Right lung (tissue), 5 donors: ENCODE measurements around the gene ZNF586. TPM values are rescaled to one million over a fixed set of nuclear protein-coding genes. Genes with fewer than 3 reads are reported as not detected.
"Not testable (repeated sequence)": the region's sequence is repeated elsewhere in the genome, so short reads cannot be mapped to it uniquely, and the experiment has no call there.

Experiments
- DNase-seq, 2 donors: peaks; one replicate each; pipeline ENCODE4 v3.0.0-alpha.2; 2013
- polyA plus RNA-seq, 5 donors: library from polyadenylated mRNA; unstranded; fragments of 120-200 nt; gene quantifications; one replicate each; pipeline versions ENCODE4 v1.2.1 to v1.2.3, GENCODE V29; 2013; ENCODE audit warnings: inconsistent platforms in 1 of 5, low replicate concordance in 1 of 5; ENCODE audit not compliant: insufficient read length in 5 of 5, insufficient read depth in 1 of 5

ZNF586 gene
- polyA plus RNA-seq, 5 donors = 21.5 to 33.9 (median 29.1) TPM

DNA sequence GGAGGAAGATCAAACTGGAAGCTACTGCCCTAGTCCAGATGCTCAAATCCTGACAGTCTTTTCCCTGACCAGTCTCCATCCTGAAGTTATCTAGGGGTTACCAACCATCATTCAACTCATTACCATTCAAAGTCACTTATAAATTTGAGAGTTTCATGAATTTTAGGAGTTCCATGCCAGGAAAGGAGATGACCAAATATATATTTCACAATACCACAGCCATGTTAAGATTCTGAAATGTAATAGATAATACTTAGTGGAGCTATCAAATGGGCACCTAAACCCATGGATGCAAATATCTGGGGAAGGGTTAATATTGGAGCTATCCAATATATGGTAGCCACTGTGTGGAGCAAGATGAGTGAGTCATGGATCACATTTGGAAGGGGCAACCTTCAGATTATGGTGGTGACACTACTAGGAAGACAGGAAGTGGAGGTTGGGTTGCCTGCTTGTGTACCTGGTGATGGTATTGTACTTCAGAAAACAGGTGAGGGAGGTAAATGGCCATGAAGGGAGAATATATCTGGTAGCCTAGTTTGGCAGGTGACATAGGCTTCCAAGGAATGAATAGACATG, 18.7 kb downstream of the ZNF586 start:
- no peak for DNase-seq

DNA sequence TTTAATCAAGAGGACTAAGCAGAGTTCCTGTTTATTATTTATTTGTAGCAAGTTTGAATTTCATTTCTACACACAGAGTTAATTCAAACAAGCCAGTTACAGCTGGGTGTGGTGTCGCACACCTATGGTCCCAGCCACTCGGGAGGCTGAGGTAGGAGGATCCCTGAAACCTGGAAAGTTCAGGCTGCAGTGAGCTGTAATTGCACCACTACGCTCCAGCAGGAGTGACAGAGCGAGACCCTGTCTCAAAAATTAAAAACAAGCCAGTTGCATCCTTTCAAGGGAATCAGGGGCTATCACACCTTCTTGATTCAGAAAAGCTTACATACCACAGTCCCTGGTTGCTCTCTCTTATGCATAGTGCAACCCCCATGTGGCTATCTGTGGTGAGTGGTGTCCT, 19.8 kb downstream of the ZNF586 start:
- DNase-seq = no peak

DNA sequence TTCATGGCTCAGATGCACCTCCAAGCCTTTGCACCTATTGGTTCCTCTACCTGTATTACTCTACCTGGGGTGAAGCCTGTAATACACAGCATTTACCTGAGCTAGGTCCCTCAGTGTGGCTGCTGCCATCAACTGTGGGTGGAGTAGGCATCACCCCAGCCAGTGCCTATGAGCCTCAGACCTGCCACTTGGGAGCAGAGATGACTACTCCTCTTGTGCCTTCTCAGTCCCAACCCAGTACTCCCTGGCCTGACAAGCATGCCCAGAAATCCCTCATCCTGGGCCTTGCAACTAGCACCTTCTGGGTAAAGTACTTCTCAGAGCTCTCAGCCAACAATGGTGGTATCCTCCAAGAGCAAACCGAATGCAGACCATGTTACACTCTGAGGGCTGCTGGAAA, 27.1 kb downstream of the ZNF586 start:
- not testable (repeated sequence) for DNase-seq

DNA sequence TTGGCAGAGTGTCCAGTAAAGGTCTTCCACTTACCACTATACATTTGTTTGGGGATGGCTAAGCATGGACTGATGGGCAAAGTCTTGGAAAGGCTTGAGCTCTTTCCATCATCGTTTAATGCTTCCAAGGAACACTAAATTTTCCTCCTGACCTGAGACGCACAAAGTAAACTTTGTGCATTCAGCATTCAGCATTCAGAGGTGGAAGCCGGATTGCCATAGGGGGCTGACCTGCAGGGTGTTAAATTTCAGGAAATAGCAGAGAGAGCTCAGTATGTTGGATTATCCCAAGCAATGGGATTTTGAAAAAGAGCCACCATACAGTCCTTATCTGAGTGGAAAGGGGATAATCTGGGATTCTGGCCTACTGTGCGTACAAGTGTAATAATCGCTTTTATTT, 31.2 kb downstream of the ZNF586 start:
- no peak for DNase-seq

DNA sequence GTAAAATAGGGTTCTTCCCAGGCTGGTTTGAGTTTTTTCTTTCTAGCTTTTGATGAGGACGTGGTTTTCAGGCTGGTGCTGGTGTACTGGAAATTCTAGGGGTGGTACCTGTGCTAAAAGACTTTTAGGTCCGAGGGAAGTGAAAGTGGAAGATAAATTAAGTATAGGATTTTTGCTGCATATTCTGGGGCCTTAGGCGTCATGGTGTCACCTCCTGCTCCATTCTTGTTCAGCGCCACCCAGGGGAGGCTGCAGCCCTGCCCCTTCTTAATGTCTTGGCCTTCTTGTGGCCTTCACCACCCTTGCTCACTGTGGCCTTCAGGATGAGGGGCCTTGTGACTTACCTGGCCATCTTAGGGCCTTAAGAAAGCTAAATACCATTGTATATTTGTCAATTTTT, 32.8 kb downstream of the ZNF586 start:
- no peak for DNase-seq

DNA sequence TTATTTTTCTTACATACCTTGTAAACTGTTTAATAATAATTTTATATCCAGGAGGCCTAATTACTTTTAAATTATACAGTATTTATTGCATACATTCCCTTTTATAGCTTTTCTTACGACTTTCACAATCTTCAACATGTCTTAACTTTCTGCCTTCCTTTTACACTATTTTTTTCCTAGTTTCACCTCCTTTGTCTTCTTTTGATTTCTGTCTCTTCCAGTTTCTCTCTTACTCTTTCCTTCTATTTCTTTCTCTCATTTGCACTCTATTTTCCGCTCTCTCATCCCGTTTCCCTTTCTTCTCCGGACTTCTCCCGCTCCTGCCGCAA, 33.8 kb downstream of the ZNF586 start:
- no peak for DNase-seq

DNA sequence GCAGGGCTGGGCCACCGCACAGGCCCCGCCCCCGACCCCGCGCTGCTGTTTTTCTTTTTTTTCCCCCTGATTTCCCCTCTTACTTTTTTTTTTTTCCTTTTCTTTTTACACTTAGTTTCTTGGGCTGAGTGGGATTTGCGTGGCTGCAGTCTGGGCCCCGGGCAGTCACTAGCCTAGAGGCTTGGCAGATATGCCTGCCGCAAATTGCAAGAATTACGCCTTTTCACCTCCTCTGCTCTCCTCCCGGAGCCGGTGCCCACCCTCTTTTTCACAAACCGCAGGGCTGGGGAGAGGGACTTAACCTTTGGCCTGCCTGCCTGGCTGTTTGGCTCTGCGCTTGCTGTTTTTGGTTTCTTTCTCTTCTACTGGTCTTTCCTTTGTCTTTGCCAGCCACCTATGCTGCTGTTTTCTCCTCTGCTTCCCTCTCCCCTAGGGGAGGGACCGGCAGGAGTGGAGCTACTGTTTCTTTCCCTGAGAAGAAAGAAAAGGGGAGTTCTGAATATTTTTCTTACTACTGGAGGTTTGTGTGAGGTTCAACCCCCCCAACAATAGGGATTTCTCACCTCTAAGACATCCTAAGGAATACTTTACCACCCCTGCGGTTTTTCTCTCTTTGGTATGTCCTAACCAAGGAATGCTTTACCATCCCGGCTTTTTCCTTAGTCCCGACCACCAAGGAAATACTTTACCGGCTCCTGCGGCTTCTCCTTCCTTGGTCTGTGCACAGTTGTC, 34.3 kb downstream of the ZNF586 start:
- peak; percentile 46 to 56 for DNase-seq

DNA sequence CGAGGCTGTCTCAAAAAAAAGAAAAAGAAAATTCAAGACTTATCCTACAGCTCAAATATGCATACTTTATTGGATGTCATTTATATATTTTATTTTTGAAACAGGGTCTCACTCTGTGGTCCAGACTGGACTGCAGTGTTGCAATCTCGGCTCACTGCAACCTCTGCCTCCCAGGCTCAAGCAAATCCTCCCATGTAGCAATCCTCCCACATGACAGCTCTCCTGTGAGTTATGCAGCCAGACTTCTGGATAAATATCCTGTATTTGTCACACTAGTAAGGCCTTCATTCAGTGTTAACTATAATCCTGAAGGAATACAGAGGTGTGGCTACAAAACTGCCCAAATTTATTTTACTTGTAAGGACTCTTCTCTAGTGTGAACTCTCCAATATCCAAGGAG, 38.1 kb downstream of the ZNF586 start:
- no peak for DNase-seq

DNA sequence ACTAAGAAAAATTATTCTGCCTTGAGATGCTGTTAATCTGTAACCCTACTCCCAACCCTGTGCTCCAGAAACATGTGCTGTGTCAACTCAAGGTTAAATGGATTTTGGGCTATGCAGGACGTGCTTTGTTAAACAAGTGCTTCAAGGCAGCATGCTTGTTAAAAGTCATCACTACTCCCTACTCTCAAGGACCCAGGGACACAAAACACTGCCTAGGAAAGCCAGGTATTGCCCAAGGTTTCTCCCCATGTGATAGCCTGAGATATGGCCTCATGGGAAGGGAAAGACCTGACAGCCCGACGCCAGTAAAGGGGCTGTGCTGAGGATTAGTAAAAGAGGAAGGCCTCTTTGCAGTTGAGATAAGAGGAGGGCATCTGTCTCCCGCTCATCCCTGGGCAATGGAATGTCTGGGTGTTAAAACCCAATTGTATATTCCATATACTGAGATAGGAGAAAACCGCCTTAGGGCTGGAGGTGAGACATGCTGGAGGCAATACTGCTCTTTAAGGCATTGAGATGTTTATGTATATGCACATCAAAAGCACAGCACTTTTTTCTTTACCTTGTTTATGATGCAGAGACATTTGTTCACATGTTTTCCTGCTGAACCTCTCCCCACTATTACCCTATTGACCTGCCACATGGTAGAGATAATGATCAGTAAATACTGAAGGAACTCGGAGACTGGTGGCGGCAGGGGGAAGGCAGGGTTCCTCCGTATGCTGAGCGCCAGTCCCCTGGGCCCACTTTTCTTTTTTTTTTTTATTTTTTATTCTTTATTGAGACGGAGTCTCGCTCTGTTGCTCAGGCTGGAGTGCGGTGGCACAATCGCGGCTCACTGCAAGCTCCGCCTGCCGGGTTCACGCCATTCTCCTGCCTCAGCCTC, 41.2 kb downstream of the ZNF586 start:
- DNase-seq = peak in 1 of 2 donors; percentile 43

DNA sequence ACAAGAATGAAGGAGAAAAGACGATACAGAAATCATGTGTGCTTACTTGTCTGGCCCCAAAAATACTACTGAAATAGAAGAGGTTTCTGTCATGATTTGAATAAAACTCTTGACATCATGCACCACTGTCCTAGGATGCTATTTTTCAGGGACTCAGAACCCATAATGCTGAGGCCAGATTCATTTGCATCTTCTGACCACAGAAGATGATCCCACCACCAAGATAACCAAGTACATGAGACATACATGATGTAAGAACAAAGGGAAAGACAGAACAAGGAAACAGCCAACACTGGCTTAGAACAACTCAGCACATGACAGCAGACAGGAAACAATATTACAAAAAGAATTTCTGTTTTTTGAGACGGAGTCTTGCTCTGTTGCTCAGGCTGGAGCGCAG, 42.8 kb downstream of the ZNF586 start:
- no peak for DNase-seq

DNA sequence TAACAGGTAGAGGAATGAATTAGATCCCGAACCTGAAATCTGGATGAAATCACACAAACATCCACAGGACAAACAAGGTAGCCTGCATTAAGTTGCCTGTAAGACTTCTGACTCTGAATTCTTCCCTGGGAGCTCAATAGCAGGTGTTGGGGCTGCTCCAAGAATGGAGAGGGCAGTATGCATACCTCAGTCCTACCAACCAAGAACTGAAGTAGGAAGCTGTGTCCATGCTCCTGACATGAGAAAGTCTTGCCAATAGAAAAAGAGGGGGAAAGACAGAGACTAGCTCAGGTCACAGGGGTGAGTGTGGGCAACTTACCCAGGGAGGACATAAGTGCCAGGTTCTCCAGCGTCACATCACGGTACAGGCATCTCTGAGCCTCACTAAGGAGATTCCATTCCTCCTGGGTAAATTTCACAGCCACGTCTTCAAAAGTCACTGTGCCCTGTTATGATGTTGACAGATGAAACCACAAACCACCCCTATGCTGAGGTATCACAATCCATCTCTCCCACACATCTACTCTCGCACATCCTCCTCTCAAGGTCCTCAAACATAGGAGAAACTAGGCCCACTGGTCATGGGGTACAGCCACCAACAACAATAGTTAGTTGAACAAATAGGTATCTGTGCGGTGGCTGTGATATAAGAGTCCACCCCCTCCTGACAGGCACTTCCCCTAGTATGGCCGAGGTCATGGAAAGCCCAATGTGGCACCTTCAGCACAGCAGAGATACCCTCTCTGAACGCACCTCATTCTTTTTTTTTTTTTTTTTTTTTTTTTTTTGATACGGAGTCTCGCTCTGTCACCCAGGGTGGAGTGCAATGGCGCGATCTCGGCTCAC, 43.7 kb downstream of the ZNF586 start:
- DNase-seq = not testable (repeated sequence)

DNA sequence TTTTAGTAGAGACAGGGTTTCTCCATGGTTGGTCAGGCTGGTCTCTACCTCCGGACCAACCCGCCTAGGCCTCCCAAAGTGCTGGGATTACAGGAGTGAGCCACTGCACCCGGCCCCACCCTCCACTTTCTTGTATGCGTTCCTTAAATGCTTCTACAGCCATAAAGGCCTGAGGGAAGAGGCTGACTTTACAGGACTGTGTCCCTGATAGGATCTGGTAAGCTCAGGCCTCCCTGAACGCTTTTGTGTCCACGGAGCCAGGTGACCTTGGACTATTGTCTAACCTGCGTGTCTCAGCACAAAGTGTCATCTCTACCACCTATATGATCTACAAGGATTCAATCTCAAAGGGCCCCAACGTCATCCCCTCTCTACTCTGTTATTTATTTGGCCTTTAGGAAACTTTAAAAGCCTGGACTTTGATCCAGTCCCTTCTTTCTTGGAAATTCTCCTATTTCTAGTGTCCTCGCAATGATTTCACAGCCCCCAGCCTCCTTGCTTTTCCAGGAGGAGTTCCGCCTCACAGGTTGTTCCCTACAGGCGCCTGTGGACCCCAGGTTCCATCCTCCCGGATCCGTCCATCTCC, 44.5 kb downstream of the ZNF586 start:
- DNase-seq = no peak

DNA sequence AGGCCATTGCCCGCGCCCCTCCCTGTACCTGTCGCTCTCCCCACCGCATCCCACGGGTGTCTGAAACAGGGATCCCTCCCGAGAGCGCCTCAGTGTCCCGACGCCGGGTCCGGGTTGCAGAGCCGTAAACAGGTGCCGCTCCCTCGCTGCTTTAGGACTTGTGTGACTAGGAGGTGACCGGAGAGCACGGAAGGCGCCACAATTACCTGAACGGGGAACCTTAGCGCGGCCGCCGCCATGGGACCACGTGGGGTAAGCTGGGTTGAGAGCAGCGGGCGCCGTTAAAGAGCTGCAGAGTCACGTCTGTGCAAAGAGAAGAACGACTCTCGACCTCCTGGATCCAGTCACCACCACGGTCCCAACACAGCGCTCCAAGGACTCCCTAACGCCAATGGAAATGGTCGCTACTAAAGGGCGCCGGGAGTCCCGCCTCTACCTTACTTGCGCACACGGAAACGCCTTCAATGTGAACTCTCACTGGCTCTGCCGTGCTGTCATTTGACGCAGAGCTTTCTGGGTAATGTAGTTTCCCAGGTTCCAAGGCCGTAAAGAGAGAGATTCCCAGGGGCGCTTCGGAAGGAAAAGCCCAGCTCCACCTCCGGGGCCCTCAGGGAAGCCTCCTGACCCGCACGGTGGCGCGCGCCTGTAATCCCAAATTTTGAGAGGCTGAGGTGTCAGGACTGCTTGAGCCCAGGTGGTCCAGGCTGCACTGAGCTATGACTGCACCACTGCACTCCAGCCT, 45.2 kb downstream of the ZNF586 start, which contains the start of gene ZNF552:
Gene ZNF552, minus strand, starts transcription at position 409 of the 742 bp plus-strand sequence. Its CDS starts 170 bp downstream, at position 239.
- peak; percentile 86 for DNase-seq

DNA sequence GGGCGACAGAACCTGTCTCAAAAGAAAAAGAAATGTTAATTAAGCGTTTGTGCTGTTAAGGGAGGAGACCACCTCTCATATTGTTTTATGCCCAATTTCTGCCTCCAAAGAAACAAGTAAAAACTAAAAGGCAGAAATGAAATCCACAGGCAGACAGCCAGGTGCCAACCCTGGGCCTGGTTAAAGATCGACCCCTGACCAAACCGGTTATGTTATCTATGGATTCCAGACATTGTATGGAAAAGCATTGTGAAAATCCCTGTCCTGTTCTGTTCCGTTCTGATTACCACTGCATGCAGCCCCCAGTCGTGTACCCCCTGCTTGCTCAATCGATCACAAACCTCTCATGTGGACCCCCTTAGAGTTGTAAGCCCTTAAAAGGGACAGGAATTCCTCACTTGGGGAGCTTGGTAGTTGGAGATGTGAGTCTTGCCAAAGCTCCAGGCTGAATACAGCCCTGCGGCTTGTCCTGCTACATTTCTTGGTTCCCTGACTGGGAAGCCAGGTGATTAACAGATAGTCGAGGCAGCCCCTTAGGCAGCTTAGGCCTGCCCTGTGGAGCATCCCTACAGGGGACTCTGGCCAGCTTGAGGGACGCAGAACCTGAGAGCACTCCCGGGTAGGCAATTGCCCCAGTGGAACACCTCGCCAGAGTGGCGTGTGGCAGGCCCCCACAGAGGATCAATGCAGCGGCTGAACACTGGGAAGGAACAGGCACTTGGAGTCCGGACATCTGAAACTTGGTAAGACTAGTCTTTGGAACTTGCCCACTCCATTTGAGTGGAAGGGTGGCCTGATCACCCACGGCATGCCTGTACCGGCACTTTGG, 46.0 kb downstream of the ZNF586 start:
- DNase-seq = no peak

DNA sequence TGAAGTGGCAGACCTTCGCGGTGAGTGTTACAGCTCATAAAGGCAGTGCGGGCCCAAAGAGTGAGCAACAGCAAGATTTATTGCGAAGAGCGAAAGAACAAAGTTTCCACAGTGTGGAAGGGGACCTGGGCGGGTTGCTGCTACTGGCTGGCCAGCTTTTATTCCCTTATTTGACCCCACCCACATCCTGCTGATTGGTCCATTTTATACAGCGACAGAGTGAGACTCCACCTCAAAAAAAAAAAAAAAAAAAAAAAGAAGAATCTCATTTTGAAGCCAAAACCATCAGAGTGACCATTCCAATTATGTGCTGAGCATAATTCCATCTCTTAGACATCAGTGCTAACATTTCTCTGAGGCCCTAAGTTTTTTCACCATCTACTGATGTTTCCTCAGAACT, 47.2 kb downstream of the ZNF586 start:
- DNase-seq = no peak

DNA sequence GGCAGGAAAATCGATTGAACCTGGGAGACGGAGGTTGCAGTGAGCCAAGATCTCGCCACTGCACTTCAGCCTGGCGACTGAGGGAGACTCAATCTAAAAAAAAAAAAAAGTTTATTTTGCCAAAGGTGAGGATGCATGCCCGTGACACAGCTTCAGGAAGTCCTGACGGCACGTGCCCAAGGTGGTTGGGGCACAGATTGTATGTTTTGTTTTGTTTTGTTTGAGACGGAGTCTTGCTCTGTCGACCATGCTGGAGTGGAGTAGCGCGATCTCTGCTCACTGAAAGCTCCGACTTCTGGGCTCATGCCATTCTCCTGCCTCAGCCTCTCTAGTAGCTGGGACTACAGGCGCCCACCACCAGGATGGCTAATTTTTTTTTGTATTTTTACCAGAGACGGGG, 48.5 kb downstream of the ZNF586 start:
- DNase-seq = no peak

DNA sequence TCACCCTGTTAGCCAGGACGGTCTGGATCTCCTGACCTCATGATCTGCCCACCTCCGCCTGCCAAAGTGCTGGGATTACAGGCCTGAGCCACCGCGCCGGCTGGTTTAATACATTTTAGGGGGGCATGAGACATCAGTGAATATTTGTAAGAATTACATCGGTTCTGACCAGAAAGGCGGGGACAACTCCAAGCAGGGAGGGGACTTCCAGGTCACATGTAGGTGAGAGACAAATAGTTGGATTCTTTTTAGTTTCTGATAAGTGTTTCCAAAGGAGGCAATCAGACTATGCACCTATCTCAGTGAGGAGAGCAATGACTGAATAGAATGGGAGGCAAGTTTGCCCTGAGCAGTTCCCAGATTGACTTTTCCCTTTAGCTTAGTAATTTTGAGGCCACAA, 48.9 kb downstream of the ZNF586 start:
- DNase-seq = no peak

DNA sequence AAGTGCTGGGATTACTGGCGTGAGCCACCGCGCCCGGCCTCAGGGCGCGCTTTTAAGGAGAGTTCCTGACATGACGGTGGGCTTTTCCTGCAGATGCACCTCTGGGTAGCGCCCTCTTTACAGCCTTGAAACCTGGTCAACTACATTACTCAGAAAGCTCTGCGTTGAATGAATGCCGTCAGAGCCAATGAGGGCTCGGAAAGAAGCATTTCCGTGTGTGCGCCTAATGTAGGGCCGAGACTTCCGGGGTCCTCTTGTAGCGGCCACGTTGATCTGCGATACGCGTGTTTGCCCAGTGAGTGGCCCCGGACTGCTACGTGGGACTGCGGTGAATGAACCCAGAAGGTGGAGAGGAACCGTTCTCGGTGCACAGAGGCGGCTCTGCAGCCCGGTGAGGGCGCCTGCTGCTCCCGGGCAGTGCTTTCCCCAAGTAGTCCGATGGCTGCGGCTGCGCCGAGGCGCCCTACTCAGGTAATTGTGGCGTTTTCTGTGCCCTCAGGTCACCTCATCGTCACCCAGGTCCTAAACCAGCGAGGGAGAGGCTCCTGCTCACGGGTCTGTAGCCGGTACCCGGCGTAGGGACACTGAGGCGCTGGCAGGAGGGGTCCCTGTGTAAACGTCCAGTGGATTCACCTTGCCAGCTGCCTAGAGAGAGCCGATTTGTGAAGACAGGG, 50.1 kb downstream of the ZNF586 start:
- peak; percentile 84 for DNase-seq

DNA sequence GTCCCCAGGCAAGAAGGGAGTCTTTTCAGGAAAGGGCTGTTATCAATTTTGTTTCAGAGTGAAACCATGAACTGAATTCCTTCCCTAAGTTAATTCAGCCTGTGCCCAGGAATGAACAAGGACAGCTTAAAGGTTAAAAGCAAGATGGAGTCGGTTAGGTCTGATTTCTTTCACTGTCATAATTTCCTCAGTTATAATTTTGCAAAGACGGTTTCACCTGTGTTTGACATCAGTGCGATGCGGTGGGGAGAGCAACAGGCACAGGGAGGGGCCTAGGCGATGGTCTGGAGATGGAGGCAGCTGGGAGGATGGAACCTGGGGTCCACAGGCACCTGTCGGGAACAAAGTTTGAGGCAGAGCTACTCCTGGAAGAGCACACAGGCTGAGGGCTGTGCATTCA, 51.1 kb downstream of the ZNF586 start:
- DNase-seq = no peak
